ENCODE data around the gene FUT8. TPM values are rescaled to one million over a fixed set of nuclear protein-coding genes. Genes with fewer than 3 reads are reported as not detected.

FUT8 gene
- total and polyA plus RNA-seq, 8 donors, result 5.8 to 42.6 (median 20.3) TPM

DNA sequence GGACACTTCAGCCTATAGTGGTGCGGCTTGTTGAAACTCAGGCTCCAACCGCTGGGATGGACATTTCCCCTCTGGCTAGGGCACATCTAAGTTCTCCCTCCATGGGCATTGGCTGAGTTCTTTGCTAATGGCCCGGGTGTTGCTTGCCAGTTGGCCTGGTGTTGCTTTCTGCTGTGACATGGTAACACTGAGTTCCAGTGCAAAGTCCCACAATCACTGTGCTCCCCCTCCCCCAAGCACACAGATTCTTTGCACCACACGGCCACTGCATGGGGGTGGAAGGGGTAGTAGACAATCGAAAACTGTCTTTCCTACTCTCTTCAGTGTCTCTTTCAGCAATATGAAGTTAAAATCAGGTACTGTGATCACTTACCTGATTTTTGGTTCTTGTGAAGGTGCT, 308.2 kb downstream of the FUT8 start:
- Histone ChIP-seq H3K9me3 (no peaks in the 10 kb centered on the region), H3K36me3 (no peaks in the 10 kb centered on the region), H3K4me1 (no peaks in the 10 kb centered on the region), H3K27ac (no peak overlapping the region), H3K27me3 (no peaks in the 10 kb centered on the region), H3K4me3 (no peak overlapping the region)
- ATAC-seq (no peak), FAIRE-seq (no peak), DNase-seq (no peak)
- 95 to 96% methylated on average over 5 of the region's 5 CpGs for WGBS, 2 donors
- no peak for TF ChIP-seq CTCF (IDR thresholded peaks at IDR 0.05)
- intact Hi-C loops (cut with DNase I), result no loop called here

DNA sequence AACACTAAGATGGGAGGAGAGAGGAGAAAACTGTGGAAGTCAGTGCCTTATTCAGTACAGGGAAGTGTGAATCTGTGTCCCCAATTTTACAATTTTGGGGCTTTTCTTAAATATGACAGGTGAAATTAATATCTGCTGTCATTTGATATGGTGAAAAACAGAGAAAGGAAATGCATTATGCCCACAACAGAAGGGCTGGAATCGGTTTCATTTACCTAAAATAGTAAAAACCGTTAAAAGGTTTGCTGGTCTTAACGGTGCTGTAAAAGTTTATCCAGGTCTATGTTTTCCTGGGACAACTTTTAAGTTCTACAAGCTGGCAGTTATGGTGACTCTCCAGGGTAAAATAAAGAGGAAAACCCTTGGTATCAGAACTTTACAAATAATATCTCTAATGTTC, 310.8 kb downstream of the FUT8 start:
- no peak for ATAC-seq
- H3K36me3 ChIP-seq, result no peaks in the 10 kb centered on the region
- no peaks in the 10 kb centered on the region for H3K9me3 ChIP-seq
- H3K27ac ChIP-seq, result no peak overlapping the region
- intact Hi-C loops (cut with DNase I), result no loop called here
- no peak for FAIRE-seq
- DNase-seq, result no peak
- TF ChIP-seq CTCF (IDR thresholded peaks at IDR 0.05), result no peak
- WGBS, 2 donors, result 92 to 93% methylated on average over 3 of the region's 3 CpGs
- H3K4me3 ChIP-seq, result no peak overlapping the region
- no peaks in the 10 kb centered on the region for H3K27me3 ChIP-seq
- no peaks in the 10 kb centered on the region for H3K4me1 ChIP-seq

DNA sequence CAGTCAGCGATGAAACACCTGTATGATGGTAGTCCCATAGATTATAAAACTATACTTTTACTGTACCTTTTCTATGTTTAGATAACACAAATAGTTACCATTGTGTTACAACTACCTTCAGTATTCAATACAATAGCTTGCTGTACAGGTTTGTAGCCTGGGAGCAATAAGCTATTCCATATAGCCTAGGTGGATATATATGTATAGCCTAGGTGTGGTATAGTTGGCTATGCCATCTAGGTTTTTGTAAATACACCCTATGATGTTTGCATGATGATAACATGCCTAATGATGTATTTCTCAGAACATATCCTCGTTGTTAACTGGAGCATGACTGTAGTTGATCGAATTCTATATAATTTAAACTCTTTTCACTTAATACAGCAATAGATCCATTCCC, 316.1 kb downstream of the FUT8 start:
- FAIRE-seq, result no peak

GRCh38 chr14:65729566-65729965, 317.0 kb downstream of the FUT8 start:
- 92 to 97% methylated on average over 5 of the region's 5 CpGs for WGBS, 2 donors
- no peak for TF ChIP-seq CTCF (IDR thresholded peaks at IDR 0.05)
- Histone ChIP-seq H3K4me3 (no peak overlapping the region), H3K27ac (no peak overlapping the region), H3K36me3 (no peaks in the 10 kb centered on the region), H3K27me3 (no peaks in the 10 kb centered on the region), H3K4me1 (no peaks in the 10 kb centered on the region), H3K9me3 (no peaks in the 10 kb centered on the region)
- intact Hi-C loops (cut with DNase I), result no loop called here
- FAIRE-seq (no peak), ATAC-seq (no peak), DNase-seq (no peak)

More for the DNA sequence above, 316.1 kb downstream of the FUT8 start:
- no peak overlapping the region for H3K27ac ChIP-seq
- DNase-seq (no peak), ATAC-seq (no peak)
- WGBS, 2 donors, result 90 to 95% methylated on average over 3 of the region's 3 CpGs
- H3K36me3 ChIP-seq, result no peaks in the 10 kb centered on the region
- H3K4me1 ChIP-seq, result no peaks in the 10 kb centered on the region
- H3K27me3 ChIP-seq, result no peaks in the 10 kb centered on the region
- intact Hi-C loops (cut with DNase I), result no loop called here
- H3K9me3 ChIP-seq, result no peaks in the 10 kb centered on the region
- H3K4me3 ChIP-seq, result no peak overlapping the region
- TF ChIP-seq CTCF (IDR thresholded peaks at IDR 0.05), result no peak

GRCh38 chr14:65731933-65732506, 319.5 kb downstream of the FUT8 start:
- Histone ChIP-seq H3K4me1 (no peaks in the 10 kb centered on the region), H3K36me3 (no peaks in the 10 kb centered on the region), H3K27ac (no peak overlapping the region), H3K4me3 (no peak overlapping the region), H3K27me3 (no peaks in the 10 kb centered on the region), H3K9me3 (no peaks in the 10 kb centered on the region)
- ATAC-seq, result no peak
- no peak for TF ChIP-seq CTCF (IDR thresholded peaks at IDR 0.05)
- DNase-seq, result no peak
- FAIRE-seq, result no peak
- intact Hi-C loops (cut with DNase I), result no loop called here
- WGBS, 2 donors, result 92 to 95% methylated on average over 2 of the region's 2 CpGs

Measured in pancreas (tissue), 10 donors.